KBM-7 (cell line): Measurements from ENCODE around the gene GSTT2.
"Not testable (repeated sequence)": the region's sequence is repeated elsewhere in the genome, so short reads cannot be mapped to it uniquely, and the experiment has no call there.

Experiments
- DNase-seq: peaks from one replicate; pipeline ENCODE4 v3.0.0-alpha.2; 2015
- in situ Hi-C: fragments of 300-500 bp; cut with MboI; formaldehyde crosslinking; loops from 2 replicates; pipeline ENCODE4 v1.14.3; 2020; ENCODE audit warnings: low sequenced_read_pairs, low pct_unique_long_range_greater_than_20kb, mixed read lengths

GSTT2 gene

DNA sequence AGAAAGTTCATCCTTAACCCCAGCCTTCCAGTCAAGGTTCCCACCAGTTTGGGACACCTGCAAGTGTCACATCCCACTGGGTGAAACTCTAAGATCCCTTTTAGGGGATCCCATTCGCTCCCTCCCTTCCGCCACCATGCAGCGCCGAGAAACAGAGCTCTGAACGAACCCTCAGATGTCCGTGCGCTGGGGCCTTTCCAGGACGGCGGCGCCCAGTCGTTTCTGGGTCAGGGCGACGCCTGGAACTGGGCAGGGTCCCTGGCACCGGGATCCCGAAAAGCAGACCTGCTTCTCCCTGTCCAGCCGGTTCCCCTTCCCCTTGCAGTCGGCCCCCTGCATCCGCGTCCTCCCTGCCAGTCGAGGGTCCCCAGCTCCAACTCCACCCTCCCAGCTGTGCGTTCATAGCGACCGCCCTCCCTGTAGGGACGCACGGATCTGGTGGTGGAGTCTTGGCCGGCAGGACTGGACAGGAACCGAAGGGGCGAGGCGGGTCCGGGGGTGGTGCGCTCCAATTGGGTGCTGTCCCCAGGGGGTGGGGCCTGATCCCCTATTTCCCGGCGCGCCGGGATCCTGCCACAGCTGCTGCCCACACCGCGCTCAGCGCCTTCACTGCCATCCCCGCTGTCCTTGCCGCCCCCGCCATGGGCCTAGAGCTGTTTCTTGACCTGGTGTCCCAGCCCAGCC lies at the start of gene GSTT2:
Gene GSTT2, plus strand, starts transcription at position 578 of the 684 bp plus-strand sequence.
- in situ Hi-C loops, DNase-seq: not testable (repeated sequence)

DNA sequence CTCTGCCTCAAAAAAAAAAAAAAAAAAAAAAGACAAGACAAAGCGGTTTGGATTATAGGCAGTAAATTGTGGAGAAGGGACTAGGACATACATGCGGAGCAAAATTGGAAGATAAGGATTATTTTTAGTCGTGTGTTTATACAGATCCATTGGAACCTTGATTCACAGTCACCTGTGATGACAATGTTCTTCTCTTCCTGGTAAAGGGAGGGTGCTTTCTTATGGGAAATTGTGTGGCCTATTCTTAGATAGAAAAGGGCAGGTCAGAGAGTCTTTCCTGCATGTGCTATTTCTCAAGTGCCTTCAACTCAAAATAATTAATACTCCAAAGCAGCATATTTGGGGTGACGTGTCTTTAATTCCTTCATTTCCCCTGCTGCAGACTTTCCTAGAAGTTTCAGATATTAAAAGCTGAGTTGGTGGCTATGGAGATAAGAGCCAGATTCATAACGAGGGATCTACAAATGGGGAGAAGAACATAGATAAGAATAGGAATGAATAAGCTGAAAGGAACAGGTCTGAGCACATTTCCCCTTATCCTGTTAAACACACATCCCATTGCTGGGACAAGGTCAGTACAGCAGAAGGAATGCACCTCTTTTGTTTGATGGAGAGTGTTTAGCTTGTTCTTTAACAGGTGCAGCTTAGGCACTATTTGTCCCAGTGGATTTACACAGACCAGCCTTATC lies 41.5 kb upstream of the GSTT2 start:
- DNase-seq: no peak
- in situ Hi-C loops: no loop called here

DNA sequence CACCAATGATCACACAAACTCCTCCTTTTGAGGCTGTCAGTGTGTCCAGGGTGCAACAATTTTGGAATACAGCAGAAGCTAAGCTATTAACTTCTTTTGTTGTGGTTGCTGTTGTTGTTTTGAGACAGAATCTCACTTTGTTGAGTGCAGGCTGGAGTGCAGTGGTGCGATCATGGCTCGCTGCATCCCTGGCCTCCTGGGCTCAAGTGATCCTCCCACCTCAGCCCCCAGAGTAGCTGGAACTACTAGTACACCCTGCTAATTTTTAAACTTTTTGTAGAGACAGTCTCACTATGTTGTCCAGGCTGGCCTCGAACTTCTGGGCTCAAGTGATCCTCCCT lies 40.9 kb upstream of the GSTT2 start:
- in situ Hi-C loops: no loop called here
- no peak for DNase-seq

DNA sequence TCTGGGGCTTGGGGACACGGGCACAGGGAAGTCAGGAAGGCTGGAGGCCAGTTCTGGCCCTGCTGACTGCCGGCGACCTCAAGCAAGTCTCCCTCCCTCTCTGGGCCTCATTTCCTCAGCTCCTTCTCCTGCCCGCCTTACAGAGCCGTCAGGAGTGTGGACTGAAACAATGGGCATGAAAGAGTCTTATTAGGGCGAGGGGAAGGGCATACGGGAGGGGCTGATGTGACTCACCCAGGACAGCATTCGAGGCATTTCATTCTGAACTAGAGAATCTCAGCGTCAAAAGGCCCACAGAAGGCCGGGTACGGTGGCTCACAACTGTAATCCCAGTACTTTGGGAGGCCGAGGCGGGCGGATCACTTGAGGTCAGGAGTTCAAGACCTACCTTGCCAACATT lies 39.8 kb upstream of the GSTT2 start:
- in situ Hi-C loops, DNase-seq: not testable (repeated sequence)

DNA sequence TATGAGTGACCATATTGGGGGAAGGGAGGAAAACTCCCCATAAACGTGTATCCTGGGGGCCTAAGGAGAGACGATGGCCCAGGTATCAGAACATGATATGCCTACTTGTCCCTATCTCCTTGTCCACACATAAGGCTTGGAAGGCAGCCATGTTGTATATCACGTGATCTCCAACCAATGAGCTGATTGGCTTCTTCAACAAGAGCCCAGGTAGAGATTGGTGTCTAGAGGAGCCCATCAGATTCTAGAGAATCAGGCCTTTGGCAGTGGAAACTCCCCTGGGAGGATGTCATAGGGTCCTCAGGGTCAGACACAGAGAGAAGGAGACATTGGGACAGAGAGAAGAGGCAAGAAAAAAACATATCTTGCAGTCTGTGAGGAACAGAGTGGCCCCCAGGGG lies 32.5 kb upstream of the GSTT2 start:
- in situ Hi-C loops, DNase-seq: not testable (repeated sequence)

DNA sequence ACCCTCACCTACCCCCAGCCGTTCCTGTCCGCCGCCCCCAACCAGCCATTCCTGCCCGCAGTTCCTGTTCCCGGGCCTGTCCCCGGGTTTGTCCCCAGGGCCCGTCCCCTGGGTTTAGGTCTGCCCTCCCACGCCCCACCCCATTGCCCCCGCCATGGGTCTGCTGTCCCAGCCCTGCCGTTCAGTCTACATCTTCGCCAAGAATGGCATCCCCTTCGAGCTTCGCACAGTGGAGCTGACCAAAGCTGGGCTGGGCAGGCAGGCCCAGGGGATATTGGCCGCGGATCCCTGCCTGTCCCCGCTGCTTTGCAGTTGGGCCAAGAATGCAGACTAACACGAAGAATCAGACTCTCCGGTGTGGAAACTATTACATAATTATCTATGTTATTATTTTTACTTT lies 30.2 kb upstream of the GSTT2 start:
- DNase-seq, in situ Hi-C loops: not testable (repeated sequence)

DNA sequence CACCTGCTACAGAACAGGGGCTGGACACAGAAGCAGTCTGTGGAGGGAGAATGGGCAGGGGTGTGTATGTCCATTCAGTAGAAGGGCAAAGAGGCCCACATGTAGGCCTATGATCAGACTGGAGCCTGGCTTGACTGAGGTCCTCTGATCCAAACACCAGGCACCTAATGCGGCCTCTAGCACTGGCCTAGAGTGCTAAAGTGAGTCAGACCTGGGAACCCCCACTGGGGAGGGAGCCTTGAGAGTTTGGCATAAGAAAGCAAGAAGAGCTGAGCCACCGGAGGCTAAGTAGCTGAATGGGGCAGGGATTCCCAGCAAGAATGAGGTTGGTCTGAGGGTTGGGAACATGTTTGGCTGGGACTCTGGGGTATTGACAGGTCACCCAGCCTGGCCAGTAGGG lies 28.6 kb upstream of the GSTT2 start:
- in situ Hi-C loops, DNase-seq: not testable (repeated sequence)

DNA sequence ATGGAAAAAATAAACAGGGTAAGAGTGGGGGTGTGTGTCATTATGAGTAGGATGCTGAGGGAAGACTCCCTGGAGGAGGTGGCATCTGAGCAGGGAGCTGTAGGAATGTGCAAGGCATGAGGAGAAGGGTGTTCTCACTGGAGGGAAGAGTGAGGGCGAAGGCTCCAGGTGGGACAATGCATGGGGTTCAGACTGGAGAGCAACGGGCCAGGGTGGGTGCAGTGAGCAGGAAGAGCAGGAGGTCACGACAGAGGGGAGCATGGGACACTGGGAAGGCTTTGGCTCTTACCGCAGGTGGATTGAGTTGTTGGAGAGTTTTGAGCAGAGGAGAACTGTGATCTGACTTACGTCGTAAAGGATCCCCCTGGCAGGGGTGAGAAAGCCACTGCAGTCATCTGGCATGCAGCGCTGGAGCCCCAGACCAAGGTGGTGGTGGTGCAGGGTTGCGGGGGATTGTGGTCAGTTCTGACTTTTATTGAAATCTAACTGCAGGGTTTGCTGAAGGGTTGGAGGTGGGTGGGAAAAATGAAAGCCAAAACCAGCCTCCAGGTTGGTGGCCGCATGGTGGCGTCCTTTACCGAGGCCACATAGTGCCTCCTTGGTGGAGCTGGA lies 27.0 kb upstream of the GSTT2 start:
- in situ Hi-C loops, DNase-seq: not testable (repeated sequence)

DNA sequence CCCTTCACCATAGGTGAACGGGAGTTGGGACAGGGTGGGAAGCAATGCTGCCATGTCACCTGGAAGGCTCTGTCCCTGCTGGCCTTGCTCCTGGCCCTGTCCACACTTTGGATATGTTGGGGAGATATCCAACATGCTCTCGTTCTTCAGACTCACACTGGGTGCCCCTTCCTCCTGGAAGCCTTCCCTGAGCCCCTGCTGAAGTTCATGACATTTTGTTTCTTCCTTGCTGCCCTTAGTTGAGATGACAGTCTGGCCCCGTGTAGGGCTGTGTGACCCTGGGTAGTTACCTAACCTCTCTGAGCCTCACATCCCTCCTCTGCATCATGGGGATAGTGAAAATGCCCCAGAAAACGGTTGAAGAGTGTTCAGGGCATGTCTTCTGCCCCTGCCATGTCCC lies 26.4 kb upstream of the GSTT2 start:
- DNase-seq, in situ Hi-C loops: not testable (repeated sequence)

DNA sequence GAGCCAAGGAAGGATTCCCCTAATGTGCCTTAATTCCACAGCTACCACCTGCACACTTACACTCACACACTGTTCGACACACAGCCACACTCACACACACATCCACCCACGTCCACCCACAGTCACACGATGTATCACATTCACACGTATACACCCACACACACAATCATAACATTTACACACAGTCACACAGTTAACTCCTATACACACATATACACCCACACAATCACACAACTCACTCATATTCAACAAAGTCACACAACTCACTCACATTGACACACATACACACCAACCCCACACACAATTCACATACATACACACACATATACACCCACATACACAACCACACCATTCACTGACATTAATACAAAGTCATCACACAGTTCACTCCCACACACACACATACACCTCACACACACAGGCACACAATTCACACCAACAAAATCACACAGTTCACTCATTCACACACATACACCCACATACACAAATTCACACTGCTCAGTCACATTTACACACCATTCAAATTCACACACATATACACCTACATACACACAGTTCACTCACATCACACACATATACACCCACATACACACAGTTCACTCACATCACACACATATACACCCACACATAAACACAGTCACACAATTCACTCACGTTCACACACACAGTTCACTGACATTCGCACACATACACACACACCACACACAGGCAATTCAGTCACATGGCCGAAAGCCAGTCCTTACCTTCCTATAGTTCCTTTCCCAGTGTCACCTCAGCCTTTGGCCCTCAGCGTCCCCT lies 25.5 kb upstream of the GSTT2 start:
- in situ Hi-C loops, DNase-seq: not testable (repeated sequence)

DNA sequence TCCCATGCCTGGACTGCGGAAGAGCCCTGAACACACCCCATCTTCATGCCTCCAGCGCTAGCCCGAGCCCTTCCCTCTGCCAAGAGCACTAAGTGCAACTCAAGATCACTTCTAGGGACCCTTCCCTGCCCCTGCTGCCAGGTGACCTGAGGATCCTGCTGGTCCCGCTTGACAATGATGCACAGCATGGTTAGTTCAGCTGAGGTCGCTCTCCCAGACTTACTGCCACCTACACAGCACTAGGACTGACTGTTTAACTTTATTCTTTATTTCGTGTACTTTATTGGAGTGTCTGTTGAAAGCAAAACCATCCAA lies 25.0 kb upstream of the GSTT2 start:
- in situ Hi-C loops, DNase-seq: not testable (repeated sequence)

DNA sequence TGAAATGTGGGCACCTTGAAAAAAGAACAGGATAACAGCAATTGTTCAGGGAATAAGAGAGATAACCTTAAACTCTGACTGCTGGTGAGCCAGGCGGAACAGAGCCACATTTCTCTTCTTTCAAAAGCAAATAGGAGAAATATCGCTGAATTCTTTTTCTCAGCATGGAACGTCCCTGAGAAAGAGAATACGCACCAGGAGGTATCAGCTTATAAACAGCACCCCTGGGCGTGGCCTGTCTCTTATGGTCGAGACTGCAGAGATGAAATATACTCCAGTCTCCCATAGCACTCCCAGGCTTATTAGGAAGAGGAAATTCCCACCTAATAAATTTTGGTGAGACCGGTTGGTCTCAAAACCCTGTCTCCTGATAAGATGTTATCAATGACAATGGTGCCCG lies 24.0 kb upstream of the GSTT2 start:
- DNase-seq, in situ Hi-C loops: not testable (repeated sequence)

DNA sequence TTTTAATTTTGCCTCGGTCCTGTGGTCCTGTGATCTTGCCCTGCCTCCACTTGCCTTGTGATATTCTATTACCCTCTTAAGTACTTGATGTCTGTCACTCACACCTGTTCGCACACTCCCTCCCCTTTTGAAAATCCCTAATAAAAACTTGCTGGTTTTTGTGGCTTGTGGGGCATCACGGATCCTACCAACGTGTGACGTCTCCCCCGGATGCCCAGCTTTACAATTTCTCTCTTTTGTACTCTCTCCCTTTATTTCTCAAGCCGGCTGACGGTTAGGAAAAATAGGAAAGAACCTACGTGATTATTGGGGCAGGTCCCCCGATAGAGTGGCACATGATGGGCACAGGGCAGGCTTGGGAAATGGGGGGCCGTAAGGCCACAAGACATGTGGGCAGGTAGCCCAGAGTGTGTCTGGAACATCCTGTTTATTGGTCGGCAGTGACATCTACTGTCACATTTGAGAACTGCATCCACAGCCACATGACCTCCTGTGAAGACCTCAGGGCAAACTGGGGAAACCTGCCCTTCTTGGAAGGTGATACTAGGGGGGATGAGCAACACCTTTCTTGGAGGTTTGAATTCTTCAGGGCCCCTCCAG lies 23.5 kb upstream of the GSTT2 start:
- peak; percentile 81 for DNase-seq
- in situ Hi-C loops: not testable (repeated sequence)

DNA sequence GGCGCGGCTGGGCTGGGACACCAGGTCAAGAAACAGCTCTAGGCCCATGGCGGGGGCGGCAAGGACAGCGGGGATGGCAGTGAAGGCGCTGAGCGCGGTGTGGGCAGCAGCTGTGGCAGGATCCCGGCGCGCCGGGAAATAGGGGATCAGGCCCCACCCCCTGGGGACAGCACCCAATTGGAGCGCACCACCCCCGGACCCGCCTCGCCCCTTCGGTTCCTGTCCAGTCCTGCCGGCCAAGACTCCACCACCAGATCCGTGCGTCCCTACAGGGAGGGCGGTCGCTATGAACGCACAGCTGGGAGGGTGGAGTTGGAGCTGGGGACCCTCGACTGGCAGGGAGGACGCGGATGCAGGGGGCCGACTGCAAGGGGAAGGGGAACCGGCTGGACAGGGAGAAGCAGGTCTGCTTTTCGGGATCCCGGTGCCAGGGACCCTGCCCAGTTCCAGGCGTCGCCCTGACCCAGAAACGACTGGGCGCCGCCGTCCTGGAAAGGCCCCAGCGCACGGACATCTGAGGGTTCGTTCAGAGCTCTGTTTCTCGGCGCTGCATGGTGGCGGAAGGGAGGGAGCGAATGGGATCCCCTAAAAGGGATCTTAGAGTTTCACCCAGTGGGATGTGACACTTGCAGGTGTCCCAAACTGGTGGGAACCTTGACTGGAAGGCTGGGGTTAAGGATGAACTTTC lies 18.7 kb upstream of the GSTT2 start, which contains the start of gene GSTT2B:
Gene GSTT2B, minus strand, starts transcription at position 112 of the 688 bp plus-strand sequence. Its CDS starts 64 bp downstream, at position 48.
- DNase-seq, in situ Hi-C loops: not testable (repeated sequence)

DNA sequence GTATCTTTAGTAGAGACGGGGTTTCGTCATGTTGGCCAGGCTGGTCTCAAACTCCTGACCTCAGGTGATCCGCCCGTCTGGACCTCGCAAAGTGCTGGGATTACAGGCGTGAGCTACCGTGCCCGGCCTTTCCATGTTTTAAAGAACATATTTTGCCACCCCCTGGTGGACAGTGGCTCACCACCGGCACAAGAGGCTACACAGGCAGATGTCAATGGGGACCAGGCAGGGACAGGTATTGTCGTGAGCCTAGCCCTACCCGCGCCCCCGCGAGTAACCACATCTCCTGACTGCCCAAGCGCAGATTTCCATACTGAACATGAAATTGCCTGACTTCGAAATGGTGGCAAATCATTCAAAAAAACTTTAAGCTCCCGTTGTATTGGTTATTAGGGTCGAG lies 13.8 kb upstream of the GSTT2 start:
- in situ Hi-C loops: not testable (repeated sequence)

DNA sequence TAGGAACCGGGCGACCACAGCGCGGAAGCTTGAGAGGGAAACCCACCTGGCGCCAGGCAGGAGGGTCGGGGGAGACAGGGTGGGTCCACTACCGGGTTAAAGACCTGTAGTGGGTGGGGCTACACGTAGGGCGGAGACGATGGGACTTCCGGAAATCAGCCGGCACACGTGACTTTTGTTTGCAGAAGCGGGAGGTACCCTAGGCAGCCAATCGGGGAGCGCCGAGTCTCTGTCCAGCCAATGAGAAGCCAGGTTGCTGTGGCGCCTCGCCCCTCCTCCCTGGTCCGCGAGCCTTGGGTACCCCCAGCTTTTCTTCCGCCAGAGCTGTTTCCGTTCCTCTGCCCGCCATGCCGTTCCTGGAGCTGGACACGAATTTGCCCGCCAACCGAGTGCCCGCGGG lies 13.4 kb upstream of the GSTT2 start, which contains the start of gene DDTL:
Gene DDTL, plus strand, starts transcription at position 321 of the 400 bp plus-strand sequence. Its CDS starts 27 bp downstream, at position 348.
- DNase-seq, in situ Hi-C loops: not testable (repeated sequence)

More for the DNA sequence above, 13.8 kb upstream of the GSTT2 start:
- DNase-seq: not testable (repeated sequence)

DNA sequence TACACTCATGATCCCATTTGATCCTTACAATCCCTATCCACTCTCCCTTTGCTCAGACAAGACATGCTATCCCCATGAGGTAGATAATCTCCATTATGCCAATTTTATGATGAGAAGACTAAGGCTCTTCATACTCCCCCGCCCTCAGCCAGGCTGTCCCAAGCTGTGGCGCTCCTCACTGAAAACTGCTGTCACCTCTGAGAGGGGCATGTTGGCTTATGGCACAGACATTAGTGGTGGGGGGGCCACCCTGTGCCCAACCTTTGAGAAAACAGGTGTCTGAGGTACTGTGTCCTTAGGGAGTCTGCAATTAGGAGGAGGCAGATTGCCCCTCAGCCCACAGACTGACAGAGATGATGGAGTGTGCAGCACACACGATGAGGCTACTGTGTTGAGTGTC lies 10.9 kb upstream of the GSTT2 start:
- in situ Hi-C loops: no loop called here
- no peak for DNase-seq

DNA sequence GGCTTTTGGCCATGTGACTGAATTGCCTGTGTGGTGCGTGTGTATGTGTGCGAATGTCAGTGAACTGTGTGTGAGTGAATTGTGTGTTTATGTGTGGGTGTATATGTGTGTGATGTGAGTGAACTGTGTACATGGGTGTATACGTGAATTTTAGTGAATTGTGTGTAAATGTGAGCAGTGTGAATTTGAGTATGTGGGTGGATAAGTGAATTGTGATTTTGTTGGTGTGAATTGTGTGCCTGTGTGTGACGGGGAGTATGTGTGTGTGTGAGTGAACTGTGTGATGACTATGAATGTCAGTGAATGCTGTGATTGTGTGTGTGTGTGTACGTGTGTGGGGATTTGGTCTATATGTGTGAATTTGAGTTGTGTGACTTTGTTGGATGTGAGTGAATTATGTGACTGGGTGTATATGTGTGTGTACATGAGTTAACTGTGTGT lies 9.7 kb upstream of the GSTT2 start:
- DNase-seq: no peak
- in situ Hi-C loops: no loop called here
